Measurements from ENCODE around the gene RAP1GAP.

RAP1GAP gene

GRCh38 chr1:21661886-21662285 is 7.3 kb downstream of the RAP1GAP start:
- DNase-seq: no peak

- no peak for DNase-seq
Measured at GRCh38 chr1:21659924-21660326, 9.2 kb downstream of the RAP1GAP start.

- peak; percentile 65 for DNase-seq
Measured at GRCh38 chr1:21659099-21659923, 9.8 kb downstream of the RAP1GAP start.

GRCh38 chr1:21657456-21658190 is 11.5 kb downstream of the RAP1GAP start:
- no peak for DNase-seq

DNA sequence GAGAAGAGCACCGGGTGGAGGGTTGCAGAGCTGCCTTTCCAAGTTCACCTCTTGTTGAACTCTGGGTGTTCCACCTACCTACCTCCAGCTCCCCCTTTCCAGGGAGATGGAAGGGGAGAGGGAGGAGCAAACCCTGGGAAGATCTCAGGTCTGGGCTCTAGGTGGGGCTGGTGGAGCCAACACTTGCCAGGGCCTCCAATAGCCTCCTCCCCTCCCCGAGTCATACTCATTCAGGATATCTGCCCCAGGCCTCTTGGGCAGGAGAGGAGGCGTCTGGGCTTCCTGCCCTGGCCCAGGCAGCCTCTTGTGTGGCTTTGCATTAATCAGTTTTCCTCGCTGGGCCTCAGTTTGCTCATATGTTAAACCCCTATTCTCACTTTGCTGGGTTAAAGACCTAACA is 13.4 kb downstream of the RAP1GAP start:
- DNase-seq: no peak

DNA sequence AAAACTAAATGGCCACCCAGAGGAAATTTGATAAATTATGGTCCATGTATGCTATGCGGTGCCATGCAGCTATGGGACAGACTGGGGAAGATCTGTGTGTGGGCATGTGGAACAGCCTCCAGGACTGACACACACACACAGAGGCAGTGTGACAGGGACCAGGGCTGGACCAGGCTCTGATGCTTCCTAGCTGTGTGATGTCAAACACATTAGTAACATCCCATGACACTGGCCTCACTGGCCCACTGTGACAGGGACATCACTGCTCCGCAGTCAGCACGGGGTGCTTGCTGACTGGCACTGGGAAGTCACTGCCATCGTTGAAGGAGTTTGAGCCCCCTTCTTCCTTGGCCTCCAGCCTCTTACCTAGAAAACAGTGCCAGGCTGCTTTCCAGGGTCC is 13.9 kb downstream of the RAP1GAP start:
- no peak for DNase-seq

GRCh38 chr1:21654209-21654608 is 14.9 kb downstream of the RAP1GAP start:
- no peak for DNase-seq

- no peak for DNase-seq
Measured at GRCh38 chr1:21653744-21654100, 15.4 kb downstream of the RAP1GAP start.

DNA sequence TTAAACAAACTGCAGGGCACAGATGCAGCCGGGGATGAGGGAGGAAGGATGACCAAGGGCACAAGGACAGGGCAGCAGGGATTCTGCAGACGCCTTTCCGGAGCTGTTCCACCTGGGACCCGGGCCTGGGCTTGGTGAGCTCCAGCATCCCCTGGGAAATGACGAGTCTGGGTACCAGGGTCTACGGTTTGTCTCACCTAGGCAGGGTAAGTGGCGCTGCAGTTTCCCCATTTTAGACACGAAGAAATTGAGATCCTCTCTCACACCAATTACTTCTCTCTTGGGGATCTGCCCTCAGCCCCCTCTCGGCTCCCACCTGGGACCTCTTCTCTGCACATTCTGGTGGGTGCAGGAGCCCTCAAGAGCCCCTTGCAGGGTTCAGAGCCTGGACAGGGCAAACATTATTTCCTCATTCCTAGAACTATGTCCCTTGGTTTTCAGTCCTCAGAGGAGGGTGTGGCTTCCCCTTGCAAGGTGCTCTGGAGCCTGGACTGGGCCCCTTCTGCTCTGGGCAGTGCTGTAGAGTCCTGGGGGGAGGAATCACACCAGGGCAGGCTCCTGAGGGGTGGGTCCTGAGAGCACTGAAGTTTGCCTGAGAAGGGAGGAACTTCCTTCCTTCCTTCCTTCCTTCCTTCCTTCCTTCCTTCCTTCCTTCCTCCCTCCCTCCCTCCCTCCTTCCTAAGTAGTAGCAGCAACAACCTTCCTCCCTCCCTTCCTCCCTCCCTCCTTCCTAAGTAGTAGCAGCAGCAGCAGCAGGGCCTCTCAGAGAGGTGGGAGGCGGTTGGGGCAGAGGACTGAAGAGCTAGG is 16.0 kb downstream of the RAP1GAP start:
- DNase-seq: no peak

DNA sequence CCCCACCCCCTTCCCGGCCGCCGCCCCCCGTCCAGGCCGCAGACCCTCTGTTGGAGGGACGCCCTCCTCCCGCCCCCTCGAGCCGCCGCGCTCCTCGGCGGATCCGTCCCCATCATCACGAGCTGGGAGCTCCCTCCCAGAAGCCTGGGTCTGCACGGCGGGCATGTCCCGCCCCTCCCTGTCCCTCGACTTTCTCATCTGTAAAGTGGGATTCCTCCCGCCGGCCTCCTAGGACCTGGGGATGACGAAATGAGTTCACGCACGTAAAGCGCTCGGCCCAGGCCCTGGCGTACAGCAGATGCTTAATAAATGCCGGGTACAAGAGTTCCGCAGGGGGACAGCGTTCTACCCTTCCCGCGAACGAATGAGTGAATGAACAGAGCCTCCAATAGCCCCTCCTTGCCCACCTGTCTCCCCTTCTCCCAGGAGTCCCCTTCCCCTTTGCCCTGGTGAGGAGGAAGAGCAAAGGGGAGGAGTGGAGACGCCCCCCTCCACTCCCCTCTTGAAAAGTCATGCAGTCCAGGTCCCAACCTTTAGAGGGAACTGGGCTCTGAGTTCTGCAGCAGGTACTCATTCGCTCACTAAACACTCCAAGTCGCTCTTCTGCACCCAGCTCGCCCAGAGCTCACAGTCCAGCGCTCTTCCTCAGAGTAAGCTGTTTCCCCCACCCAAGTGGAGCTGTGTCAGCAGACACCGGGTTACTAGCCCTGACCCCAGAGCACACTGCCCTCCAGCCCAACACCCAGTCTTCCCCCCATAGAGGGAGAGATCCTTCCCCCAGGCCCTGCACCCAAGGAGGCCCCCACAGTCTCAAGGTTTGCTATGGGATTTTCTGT is 16.8 kb downstream of the RAP1GAP start:
- no peak for DNase-seq

GRCh38 chr1:21651214-21652042 is 17.7 kb downstream of the RAP1GAP start:
- DNase-seq: no peak

- DNase-seq: no peak
Measured at GRCh38 chr1:21650400-21650799, 18.8 kb downstream of the RAP1GAP start.

DNA sequence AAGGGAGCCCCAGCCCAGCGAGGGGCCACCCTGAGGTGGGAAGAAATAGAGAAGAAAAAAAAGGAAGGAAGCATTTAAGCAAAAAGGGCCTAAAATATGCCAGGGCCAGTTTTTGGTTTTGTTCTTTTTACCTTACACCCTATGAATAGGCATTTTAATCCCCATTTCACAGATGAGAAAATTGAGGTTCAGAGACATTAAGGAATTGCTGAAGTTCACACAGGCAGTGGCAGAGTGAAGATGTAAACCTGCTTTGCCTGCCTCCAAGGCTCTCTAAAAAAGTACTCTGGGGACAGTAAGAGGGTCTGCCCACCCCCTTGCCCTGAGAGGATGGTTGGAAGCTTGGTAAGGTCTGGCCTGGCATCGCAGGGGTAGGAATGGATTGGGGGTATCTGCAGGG is 19.8 kb downstream of the RAP1GAP start:
- no peak for DNase-seq

- no peak for DNase-seq
Measured at GRCh38 chr1:21648791-21649190, 20.4 kb downstream of the RAP1GAP start.

GRCh38 chr1:21648352-21648730 is 20.8 kb downstream of the RAP1GAP start:
- no peak for DNase-seq

GRCh38 chr1:21647431-21648351 is 21.5 kb downstream of the RAP1GAP start:
- peak; percentile 51 for DNase-seq

DNA sequence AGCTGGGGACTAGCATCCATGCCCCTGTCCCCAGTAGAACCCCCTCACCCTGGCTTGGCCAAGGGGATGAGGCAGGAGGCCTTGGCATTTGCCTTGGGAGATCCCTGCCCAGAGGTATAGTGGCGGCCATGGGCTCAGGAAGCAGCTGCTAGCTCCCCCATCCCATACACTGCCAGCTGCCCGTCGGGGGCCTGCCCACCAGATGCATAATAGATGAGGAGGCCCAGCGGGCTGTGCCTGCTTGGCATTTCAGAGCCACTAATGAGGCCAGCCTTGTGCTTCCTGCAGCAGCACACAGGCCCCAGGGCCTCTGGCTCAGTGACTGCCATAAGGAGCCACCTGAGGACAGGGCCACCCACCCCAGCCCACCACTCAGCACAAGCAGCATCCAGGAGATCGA is 23.6 kb downstream of the RAP1GAP start:
- no peak for DNase-seq

DNA sequence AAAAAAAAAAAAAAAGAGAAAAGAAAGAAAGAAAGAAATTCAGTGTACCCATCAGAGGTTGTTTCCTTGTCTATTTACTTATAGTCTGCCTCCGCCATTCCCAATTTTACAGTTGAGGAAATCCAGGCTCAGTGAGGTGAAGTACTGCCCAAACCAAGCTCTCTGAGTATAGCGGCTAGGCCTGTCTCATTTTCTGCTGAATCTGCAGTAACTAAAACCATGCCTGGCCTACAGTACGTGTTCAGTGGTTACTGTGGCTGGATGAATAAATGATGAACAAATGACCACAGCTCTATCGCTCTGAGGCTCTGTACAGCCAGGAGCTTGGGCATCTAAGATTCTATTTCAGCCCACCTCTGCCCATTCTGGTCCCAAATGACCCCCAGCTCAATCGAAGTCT is 24.3 kb downstream of the RAP1GAP start:
- no peak for DNase-seq

- no peak for DNase-seq
Measured at GRCh38 chr1:21644348-21644747, 24.8 kb downstream of the RAP1GAP start.

GRCh38 chr1:21643624-21644023 is 25.5 kb downstream of the RAP1GAP start:
- DNase-seq: no peak
